K562 (cell line): ENCODE results near the gene FAM114A1.

Source experiments
- ELF1 ChIP-seq: fragments of 200-800 bp; sonication (Bioruptor generic); IDR thresholded peaks from 2 replicates; pipeline ENCODE4 v1.6.1; 2016; ENCODE audit warnings: missing genetic modification characterization, missing compliant biosample characterization
- EZH2 ChIP-seq: IDR thresholded peaks from 2 replicates; pipeline ENCODE4 v1.6.1; 2012; ENCODE audit warnings: low read depth, mild to moderate bottlenecking, inconsistent platforms, low read length, borderline replicate concordance
- NRF1 ChIP-seq, 2 experiments: fragments of 450-650 bp; IDR thresholded peaks in 1 of 2; conservative IDR thresholded peaks in 1 of 2; 2 replicates each; pipeline ENCODE4 v1.6.1; 2014; ENCODE audit warnings: mild to moderate bottlenecking in 2 of 2
- RFX5 ChIP-seq: IDR thresholded peaks from 2 replicates; pipeline ENCODE4 v1.6.1; 2011; ENCODE audit warnings: low read depth, mild to moderate bottlenecking, improper control_type of control experiment, low read length
- ZNF133 ChIP-seq: fragments of 250-450 bp; sonication (Bioruptor Pico); IDR thresholded peaks from 2 replicates; pipeline ENCODE4 v1.4.0; 2020; ENCODE audit warnings: mild to moderate bottlenecking
- TF ChIP-seq, protein P1 (sequence below): fragments of 250-450 bp; sonication (Bioruptor Pico); IDR thresholded peaks from 2 replicates; pipeline ENCODE4 v1.8.0; 2021; ENCODE audit warnings: borderline replicate concordance, mild to moderate bottlenecking, moderate library complexity; ENCODE audit not compliant: poor library complexity, severe bottlenecking

DNA sequence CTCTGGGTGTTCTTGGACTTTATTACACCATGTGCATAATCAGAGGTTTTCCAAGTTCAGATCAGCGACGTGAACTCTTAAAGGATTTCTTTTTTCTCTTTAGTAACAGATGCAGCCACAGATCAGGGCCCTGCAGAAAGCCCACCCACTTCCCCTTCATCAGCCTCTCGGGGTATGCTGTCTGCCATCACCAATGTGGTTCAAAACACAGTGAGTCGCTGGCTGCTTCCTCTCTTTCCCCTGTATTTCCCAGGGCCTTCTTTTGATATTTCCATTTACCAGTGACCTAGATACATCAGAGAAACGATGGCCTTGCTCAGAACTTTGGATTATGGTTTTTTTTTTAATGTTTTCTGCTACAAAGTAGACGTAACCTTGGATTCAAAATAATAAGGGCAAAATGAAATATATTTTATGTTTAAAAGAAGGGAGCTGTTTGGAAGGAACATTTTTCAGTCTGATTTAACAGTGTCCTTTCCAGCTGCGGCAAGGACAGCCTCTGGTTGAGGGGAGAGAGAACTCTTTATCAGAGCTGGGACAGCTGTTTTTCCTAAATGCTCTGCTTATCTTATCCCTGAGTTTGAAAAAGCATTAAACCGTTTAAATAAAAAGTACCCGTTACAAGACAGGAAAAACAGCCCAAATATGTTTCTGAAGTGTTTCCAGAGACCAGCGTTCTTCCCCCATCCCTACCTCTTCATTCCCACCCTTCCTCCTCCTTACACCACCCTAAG lies 38.2 kb downstream of the FAM114A1 start:
- TF ChIP-seq NRF1 (conservative IDR thresholded peaks at IDR 0.05 in 1 of 2, IDR thresholded peaks at IDR 0.05 in 1 of 2) (no peak), ELF1 (no peak), ZNF133 (CRISPR knock-in tag) (no peak), EZH2 (no peak), RFX5 (no peak)
- TF ChIP-seq, protein P1, sequence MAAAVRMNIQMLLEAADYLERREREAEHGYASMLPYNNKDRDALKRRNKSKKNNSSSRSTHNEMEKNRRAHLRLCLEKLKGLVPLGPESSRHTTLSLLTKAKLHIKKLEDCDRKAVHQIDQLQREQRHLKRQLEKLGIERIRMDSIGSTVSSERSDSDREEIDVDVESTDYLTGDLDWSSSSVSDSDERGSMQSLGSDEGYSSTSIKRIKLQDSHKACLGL (CRISPR knock-in tag): no peak
